Ovary (tissue), 3 donors: Measurements from ENCODE around the gene BBOF1.

ENCODE experiments used
- POLR2A ChIP-seq: fragments of 450-650 bp; IDR thresholded peaks from one replicate; pipeline ENCODE4 v1.6.1; 2017; ENCODE audit warnings: antibody characterized with exemption, mild to moderate bottlenecking, moderate library complexity
- TF ChIP-seq, protein P1 (sequence below), 3 donors: fragments of 450-650 bp in 2 of 3; fragments of 200-600 bp in 1 of 3; IDR thresholded peaks; one replicate each; pipeline versions ENCODE4 v1.5.1 to v1.8.0; 2016 to 2022; ENCODE audit warnings: antibody characterized with exemption in 3 of 3, mild to moderate bottlenecking in 1 of 3
- donor health status: DM: no; HTN: no; CAD: no.

DNA sequence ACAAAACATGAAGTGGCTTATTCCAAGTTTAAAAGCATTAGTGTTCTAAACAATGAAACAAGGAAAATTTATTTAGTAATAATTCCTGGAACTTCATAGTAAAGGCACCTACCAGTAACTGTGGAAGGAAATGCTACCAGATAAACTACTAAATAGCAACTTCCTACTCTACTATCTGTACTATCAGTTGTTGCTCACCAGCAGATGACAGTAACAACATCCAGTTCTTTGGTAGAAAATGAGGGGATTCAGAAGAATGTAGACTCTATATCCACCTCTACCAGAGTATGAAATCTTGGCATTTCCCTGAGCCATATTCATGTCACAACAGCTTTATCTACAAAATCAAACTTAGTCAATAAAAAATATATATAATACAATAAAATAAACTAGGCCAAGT is 3.2 kb upstream of the BBOF1 start:
- TF ChIP-seq, protein P1, sequence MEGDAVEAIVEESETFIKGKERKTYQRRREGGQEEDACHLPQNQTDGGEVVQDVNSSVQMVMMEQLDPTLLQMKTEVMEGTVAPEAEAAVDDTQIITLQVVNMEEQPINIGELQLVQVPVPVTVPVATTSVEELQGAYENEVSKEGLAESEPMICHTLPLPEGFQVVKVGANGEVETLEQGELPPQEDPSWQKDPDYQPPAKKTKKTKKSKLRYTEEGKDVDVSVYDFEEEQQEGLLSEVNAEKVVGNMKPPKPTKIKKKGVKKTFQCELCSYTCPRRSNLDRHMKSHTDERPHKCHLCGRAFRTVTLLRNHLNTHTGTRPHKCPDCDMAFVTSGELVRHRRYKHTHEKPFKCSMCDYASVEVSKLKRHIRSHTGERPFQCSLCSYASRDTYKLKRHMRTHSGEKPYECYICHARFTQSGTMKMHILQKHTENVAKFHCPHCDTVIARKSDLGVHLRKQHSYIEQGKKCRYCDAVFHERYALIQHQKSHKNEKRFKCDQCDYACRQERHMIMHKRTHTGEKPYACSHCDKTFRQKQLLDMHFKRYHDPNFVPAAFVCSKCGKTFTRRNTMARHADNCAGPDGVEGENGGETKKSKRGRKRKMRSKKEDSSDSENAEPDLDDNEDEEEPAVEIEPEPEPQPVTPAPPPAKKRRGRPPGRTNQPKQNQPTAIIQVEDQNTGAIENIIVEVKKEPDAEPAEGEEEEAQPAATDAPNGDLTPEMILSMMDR (IDR thresholded peaks at IDR 0.05), result no peak
- no peak for TF ChIP-seq POLR2A
